HepG2 (cell line): ENCODE results near the gene CLPX. TPM values are rescaled to one million over a fixed set of nuclear protein-coding genes. Genes with fewer than 3 reads are reported as not detected.

ENCODE experiments used
- AKAP8 ChIP-seq: sonication (generic); formaldehyde crosslinking; IDR thresholded peaks from 2 replicates; pipeline ENCODE4 v1.5.1; 2020; ENCODE audit warnings: mild to moderate bottlenecking, missing genetic modification reagents
- ATF2 ChIP-seq: sonication (generic); formaldehyde crosslinking; IDR thresholded peaks from 2 replicates; pipeline ENCODE4 v1.4.0; 2020; ENCODE audit warnings: missing genetic modification reagents
- ATM ChIP-seq: fragments of 450-650 bp; IDR thresholded peaks from 2 replicates; pipeline ENCODE4 v1.7.1; 2017; ENCODE audit warnings: mild to moderate bottlenecking, borderline replicate concordance
- CCDC6 ChIP-seq: sonication (generic); formaldehyde crosslinking; IDR thresholded peaks from 2 replicates; pipeline ENCODE4 v1.8.1; 2022; ENCODE audit warnings: mild to moderate bottlenecking, missing genetic modification reagents, moderate library complexity
- ETV5 ChIP-seq: IDR thresholded peaks from 2 replicates; pipeline ENCODE4 v1.6.1; 2018; ENCODE audit warnings: missing biosample characterization, missing genetic modification reagents, inconsistent platforms, borderline replicate concordance
- FOXP1 ChIP-seq, 2 experiments: fragments of 450-650 bp in 1 of 2; IDR thresholded peaks; 2 replicates each; pipeline ENCODE4 v1.6.1; 2017 to 2018; ENCODE audit warnings: antibody characterized with exemption in 1 of 2
- KMT2B ChIP-seq: IDR thresholded peaks from 2 replicates; pipeline ENCODE4 v1.6.1; 2016; ENCODE audit warnings: missing genetic modification reagents, missing compliant biosample characterization
- NFIB ChIP-seq: sonication (generic); formaldehyde crosslinking; IDR thresholded peaks from 2 replicates; pipeline ENCODE4 v1.9.0; 2021; ENCODE audit warnings: missing genetic modification reagents, mild to moderate bottlenecking, borderline replicate concordance
- NR1H2 ChIP-seq: sonication (generic); formaldehyde crosslinking; IDR thresholded peaks from 2 replicates; pipeline ENCODE4 v1.8.1; 2022; ENCODE audit warnings: low read depth, missing genetic modification reagents, borderline replicate concordance
- PLRG1 ChIP-seq: fragments of 450-650 bp; conservative IDR thresholded peaks from 2 replicates; pipeline ENCODE4 v1.6.1; 2016
- SIN3A ChIP-seq: IDR thresholded peaks from 2 replicates; pipeline ENCODE4 v1.6.1; 2011; ENCODE audit warnings: low read depth, mild to moderate bottlenecking, control low read depth, low read length, borderline replicate concordance
- WIZ ChIP-seq: sonication (generic); formaldehyde crosslinking; IDR thresholded peaks from 2 replicates; pipeline ENCODE4 v1.5.1; 2020; ENCODE audit warnings: mild to moderate bottlenecking, missing genetic modification reagents
- ZNF563 ChIP-seq: sonication (generic); formaldehyde crosslinking; IDR thresholded peaks from 2 replicates; pipeline ENCODE4 v1.8.0; 2022; ENCODE audit warnings: mild to moderate bottlenecking, moderate library complexity, missing genetic modification reagents
- ZNF607 ChIP-seq: sonication (generic); formaldehyde crosslinking; IDR thresholded peaks from 2 replicates; pipeline ENCODE4 v1.5.1; 2020; ENCODE audit warnings: missing genetic modification reagents, mild to moderate bottlenecking, borderline replicate concordance
- polyA plus RNA-seq, 8 experiments: library from polyadenylated mRNA; depleted of rRNA in 3 of 8; stranded (reverse) in 7 of 8; unstranded in 1 of 8; fragments of >200 nt; fragmentation: Illumina TruSeq in 4 of 8; extraction: Trizol in 4 of 8; gene quantifications; 2 replicates each; pipeline versions ENCODE4 v1.2.1 to v1.2.3, GENCODE V29; 2011 to 2016; ENCODE audit warnings: low read depth in 4 of 8, missing spikeins in 1 of 8, mixed read lengths in 1 of 8; ENCODE audit not compliant: insufficient read depth in 1 of 8
- total RNA-seq, 5 experiments: library from RNA; depleted of rRNA; stranded (reverse); fragments of >200 nt; fragmentation: Illumina TruSeq; extraction: Trizol; gene quantifications; 2 replicates each; pipeline ENCODE4 v1.2.3, GENCODE V29; 2016; ENCODE audit warnings: low read depth in 1 of 5
- TF ChIP-seq, protein P1 (sequence below): sonication (generic); formaldehyde crosslinking; IDR thresholded peaks from 2 replicates; pipeline ENCODE4 v1.4.0; 2020; ENCODE audit warnings: mild to moderate bottlenecking, missing genetic modification reagents
- TF ChIP-seq, protein P2 (sequence below): sonication (generic); formaldehyde crosslinking; conservative IDR thresholded peaks from 2 replicates; pipeline ENCODE4 v1.4.0; 2020; ENCODE audit warnings: missing genetic modification reagents
- TF ChIP-seq, protein P3 (sequence below): sonication (generic); formaldehyde crosslinking; conservative IDR thresholded peaks from 2 replicates; pipeline ENCODE4 v1.8.0; 2022; ENCODE audit warnings: missing genetic modification reagents

Gene CLPX
- total and polyA plus RNA-seq, 2 of the 13 experiments (the other 11 are each of a cell fraction or from before 2014, with no cell fraction given) = 33.9 to 61.3 TPM

- TF ChIP-seq, protein P1, sequence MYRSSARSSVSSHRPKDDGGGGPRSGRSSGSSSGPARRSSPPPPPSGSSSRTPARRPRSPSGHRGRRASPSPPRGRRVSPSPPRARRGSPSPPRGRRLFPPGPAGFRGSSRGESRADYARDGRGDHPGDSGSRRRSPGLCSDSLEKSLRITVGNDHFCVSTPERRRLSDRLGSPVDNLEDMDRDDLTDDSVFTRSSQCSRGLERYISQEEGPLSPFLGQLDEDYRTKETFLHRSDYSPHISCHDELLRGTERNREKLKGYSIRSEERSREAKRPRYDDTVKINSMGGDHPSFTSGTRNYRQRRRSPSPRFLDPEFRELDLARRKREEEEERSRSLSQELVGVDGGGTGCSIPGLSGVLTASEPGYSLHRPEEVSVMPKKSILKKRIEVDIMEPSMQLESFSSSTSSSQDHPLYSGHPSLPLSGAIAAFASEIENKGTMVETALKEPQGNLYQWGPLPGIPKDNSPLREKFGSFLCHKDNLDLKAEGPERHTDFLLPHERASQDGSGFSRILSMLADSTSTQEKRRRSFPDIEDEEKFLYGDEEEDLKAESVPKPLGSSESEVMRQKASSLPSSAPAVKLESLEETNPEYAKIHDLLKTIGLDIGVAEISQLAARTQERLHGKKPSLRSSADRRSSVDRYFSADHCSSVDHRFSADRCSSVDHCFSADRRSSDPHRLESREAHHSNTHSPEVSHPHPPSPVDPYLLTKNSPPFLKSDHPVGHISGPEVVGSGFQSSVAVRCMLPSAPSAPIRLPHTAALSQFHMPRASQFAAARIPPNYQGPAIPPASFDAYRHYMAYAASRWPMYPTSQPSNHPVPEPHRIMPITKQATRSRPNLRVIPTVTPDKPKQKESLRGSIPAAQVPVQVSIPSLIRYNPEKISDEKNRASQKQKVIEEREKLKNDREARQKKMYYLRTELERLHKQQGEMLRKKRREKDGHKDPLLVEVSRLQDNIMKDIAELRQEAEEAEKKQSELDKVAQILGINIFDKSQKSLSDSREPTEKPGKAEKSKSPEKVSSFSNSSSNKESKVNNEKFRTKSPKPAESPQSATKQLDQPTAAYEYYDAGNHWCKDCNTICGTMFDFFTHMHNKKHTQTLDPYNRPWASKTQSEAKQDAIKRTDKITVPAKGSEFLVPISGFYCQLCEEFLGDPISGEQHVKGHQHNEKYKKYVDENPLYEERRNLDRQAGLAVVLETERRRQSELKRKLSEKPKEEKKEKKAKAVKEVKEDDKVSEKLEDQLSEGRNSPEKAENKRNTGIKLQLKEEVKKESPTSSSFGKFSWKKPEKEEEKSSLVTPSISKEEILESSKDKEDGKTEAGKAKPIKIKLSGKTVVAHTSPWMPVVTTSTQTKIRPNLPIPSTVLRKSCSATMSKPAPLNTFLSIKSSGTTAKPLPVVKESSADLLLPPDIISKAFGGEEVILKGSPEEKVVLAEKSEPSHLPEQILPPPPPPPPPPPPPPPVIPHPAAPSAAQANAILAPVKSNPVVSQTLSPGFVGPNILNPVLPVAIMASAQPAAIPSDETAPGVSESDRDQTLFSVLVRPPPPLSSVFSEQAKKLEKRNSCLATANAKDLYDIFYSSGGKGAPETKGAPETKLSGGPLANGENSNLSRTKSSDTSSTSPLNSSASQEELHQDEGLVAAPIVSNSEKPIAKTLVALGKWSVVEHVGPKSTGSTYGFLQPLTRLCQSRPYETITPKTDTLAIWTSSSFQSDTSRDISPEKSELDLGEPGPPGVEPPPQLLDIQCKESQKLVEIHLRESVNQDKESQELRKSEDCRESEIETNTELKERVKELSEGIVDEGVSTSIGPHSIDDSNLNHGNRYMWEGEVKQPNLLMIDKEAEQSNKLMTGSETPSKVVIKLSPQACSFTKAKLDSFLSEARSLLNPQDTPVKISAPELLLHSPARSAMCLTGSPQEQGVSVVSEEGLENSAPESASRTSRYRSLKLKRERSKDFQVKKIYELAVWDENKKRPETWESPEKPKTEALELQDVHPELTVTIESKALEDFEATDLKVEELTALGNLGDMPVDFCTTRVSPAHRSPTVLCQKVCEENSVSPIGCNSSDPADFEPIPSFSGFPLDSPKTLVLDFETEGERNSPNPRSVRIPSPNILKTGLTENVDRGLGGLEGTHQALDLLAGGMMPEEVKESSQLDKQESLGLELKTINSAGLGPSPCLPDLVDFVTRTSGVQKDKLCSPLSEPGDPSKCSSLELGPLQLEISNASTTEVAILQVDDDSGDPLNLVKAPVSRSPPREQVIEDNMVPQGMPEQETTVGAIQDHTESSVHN (CRISPR knock-in tag) = 0 out of 2 replicates have a peak, but pooled peaks have one; percentile 48
- TF ChIP-seq CCDC6 (CRISPR knock-in tag) (no peak), ZNF563 (CRISPR knock-in tag) (peak; percentile 48; the same call in 1 of the 2 replicates), NR1H2 (CRISPR knock-in tag) (no peak), WIZ (CRISPR knock-in tag) (no peak), ATM (no peak), KMT2B (CRISPR knock-in tag) (peak; percentile 20; the same call in 1 of the 2 replicates), ETV5 (0 out of 2 replicates have a peak, but pooled peaks have one; percentile 13), ZNF607 (CRISPR knock-in tag) (no peak), PLRG1 (no peak), AKAP8 (CRISPR knock-in tag) (no peak), FOXP1 (IDR thresholded peaks at IDR 0.05) (no peak), FOXP1 (CRISPR knock-in tag; IDR thresholded peaks at IDR 0.05) (no peak; the same call in 1 of the 2 replicates), NFIB (CRISPR knock-in tag) (no peak), ATF2 (CRISPR knock-in tag) (no peak), SIN3A (peak; percentile 83)
- TF ChIP-seq, protein P2, sequence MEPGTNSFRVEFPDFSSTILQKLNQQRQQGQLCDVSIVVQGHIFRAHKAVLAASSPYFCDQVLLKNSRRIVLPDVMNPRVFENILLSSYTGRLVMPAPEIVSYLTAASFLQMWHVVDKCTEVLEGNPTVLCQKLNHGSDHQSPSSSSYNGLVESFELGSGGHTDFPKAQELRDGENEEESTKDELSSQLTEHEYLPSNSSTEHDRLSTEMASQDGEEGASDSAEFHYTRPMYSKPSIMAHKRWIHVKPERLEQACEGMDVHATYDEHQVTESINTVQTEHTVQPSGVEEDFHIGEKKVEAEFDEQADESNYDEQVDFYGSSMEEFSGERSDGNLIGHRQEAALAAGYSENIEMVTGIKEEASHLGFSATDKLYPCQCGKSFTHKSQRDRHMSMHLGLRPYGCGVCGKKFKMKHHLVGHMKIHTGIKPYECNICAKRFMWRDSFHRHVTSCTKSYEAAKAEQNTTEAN (CRISPR knock-in tag) = 0 out of 2 replicates have a peak, but pooled peaks have one; percentile 18
- TF ChIP-seq, protein P3, sequence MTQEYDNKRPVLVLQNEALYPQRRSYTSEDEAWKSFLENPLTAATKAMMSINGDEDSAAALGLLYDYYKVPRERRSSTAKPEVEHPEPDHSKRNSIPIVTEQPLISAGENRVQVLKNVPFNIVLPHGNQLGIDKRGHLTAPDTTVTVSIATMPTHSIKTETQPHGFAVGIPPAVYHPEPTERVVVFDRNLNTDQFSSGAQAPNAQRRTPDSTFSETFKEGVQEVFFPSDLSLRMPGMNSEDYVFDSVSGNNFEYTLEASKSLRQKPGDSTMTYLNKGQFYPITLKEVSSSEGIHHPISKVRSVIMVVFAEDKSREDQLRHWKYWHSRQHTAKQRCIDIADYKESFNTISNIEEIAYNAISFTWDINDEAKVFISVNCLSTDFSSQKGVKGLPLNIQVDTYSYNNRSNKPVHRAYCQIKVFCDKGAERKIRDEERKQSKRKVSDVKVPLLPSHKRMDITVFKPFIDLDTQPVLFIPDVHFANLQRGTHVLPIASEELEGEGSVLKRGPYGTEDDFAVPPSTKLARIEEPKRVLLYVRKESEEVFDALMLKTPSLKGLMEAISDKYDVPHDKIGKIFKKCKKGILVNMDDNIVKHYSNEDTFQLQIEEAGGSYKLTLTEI (CRISPR knock-in tag) = no peak
Measured at GRCh38 chr15:65184305-65184867, 756 bp downstream of the CLPX start (continued).
